Mammary epithelial cell (primary cell): ENCODE measurements around the gene PHC3.

Source experiments
- EZH2 ChIP-seq: IDR thresholded peaks from 2 replicates; pipeline ENCODE4 v1.6.1; 2012; ENCODE audit warnings: low read length, inconsistent platforms, borderline replicate concordance
- TF ChIP-seq, protein P1 (sequence below), 2 donors: IDR thresholded peaks in 1 of 2; conservative IDR thresholded peaks in 1 of 2; 2 replicates each; pipeline ENCODE4 v1.5.1; 2011 to 2012; ENCODE audit warnings: inconsistent platforms in 2 of 2, low read length in 2 of 2, mild to moderate bottlenecking in 2 of 2, control low read depth in 1 of 2, low read depth in 1 of 2; ENCODE audit not compliant: insufficient read depth in 1 of 2; ENCODE audit errors: extremely low read depth in 1 of 2

DNA sequence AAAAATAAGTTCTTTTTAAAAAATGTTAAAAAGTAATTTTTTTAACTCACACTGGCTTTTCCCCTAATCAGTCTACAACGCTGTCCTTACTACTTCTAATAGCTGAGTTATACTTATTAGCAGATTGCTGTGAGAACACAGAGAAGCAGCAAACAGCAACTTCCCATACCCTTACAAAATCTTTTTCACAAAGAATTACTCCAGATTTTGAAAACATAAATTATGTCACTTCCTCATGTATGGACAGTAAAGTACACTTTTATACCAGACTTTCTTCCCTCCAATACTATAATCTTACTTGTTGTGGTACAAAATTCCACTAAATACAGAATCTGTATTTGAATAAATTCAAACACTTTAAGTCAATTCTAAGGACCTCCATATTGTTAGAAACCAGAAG, 2.1 kb downstream of the PHC3 start:
- TF ChIP-seq, protein P1, sequence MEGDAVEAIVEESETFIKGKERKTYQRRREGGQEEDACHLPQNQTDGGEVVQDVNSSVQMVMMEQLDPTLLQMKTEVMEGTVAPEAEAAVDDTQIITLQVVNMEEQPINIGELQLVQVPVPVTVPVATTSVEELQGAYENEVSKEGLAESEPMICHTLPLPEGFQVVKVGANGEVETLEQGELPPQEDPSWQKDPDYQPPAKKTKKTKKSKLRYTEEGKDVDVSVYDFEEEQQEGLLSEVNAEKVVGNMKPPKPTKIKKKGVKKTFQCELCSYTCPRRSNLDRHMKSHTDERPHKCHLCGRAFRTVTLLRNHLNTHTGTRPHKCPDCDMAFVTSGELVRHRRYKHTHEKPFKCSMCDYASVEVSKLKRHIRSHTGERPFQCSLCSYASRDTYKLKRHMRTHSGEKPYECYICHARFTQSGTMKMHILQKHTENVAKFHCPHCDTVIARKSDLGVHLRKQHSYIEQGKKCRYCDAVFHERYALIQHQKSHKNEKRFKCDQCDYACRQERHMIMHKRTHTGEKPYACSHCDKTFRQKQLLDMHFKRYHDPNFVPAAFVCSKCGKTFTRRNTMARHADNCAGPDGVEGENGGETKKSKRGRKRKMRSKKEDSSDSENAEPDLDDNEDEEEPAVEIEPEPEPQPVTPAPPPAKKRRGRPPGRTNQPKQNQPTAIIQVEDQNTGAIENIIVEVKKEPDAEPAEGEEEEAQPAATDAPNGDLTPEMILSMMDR (conservative IDR thresholded peaks at IDR 0.05 in 1 of 2, IDR thresholded peaks at IDR 0.05 in 1 of 2; ENCODE audit: extremely low read depth in 1 of 2, insufficient read depth in 1 of 2, low read depth in 1 of 2, low read length in 2 of 2), result no peak
- TF ChIP-seq EZH2, result no peak
